Measurements from ENCODE around the gene RIC3. TPM values are rescaled to one million over a fixed set of nuclear protein-coding genes. Genes with fewer than 3 reads are reported as not detected.

Gene RIC3
- total RNA-seq, 4 donors from 2014 or later: 2.2 to 7.1 (median 4.1) TPM

DNA sequence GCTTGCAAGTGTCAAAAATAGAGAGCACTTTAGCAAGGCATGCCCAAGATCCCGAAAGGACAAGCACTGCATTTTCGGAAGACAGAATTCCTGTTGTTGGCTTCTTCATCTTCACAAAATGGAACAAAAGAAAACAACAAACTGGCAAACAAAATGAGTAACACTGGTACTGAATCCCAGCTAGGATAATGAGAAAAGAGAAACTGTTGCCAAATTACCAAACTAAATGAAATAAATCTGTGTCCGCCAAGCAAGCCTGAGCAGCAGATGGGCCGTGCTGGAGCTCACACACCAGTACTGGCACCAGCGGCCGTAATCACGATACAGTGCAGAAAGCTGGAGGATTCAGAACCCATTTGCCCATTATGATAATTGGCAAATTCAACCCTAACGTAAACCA, 57.2 kb downstream of the RIC3 start:
- Histone ChIP-seq H3K36me3 (no peaks in the 10 kb centered on the region), H3K4me1 (peaks cover 35 to 40% of the 10 kb centered on the region in 2 donors), H3K4me3 (no peak overlapping the region), H3K27me3 (no peaks in the 10 kb centered on the region), H3K9me3 (no peaks in the 10 kb centered on the region), H3K27ac (no peak overlapping the region)
- no peak for DNase-seq
- in situ Hi-C loops (cut with MboI; ENCODE audit: low sequenced_read_pairs in 4 of 4) (no loop called here), intact Hi-C loops (cut with DNase I; ENCODE audit: low total_unique reads) (no loop called here)
- no peak for ATAC-seq
- TF ChIP-seq POLR2A (IDR thresholded peaks at IDR 0.05): no peak
- TF ChIP-seq, protein P1, sequence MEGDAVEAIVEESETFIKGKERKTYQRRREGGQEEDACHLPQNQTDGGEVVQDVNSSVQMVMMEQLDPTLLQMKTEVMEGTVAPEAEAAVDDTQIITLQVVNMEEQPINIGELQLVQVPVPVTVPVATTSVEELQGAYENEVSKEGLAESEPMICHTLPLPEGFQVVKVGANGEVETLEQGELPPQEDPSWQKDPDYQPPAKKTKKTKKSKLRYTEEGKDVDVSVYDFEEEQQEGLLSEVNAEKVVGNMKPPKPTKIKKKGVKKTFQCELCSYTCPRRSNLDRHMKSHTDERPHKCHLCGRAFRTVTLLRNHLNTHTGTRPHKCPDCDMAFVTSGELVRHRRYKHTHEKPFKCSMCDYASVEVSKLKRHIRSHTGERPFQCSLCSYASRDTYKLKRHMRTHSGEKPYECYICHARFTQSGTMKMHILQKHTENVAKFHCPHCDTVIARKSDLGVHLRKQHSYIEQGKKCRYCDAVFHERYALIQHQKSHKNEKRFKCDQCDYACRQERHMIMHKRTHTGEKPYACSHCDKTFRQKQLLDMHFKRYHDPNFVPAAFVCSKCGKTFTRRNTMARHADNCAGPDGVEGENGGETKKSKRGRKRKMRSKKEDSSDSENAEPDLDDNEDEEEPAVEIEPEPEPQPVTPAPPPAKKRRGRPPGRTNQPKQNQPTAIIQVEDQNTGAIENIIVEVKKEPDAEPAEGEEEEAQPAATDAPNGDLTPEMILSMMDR (IDR thresholded peaks at IDR 0.05 in 4 of 5, conservative IDR thresholded peaks at IDR 0.05 in 1 of 5): no peak

DNA sequence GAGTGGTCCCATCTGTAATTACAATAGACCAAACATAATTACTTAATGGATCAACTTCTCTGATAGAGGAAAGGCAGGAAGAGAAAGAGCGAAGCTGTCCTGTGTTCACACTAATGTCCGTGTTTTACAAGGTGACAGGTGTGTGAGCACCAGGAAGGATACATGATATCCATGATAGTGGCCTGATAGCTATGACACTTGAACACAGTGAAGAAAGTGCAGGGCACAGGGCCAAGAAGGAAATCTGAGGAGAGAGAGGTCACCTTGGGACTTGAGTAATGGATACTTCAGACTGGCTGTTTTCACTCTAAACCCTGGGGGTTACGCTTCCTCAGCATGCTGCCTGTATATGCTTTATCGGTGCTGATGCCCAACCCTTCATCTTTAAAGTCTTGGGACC, 58.4 kb downstream of the RIC3 start:
- H3K36me3 ChIP-seq: no peaks in the 10 kb centered on the region
- intact Hi-C loops (cut with DNase I; ENCODE audit: low total_unique reads): no loop called here
- peak; percentile 40 to 77 for DNase-seq
- no peak for TF ChIP-seq POLR2A (IDR thresholded peaks at IDR 0.05)
- TF ChIP-seq, protein P1 (IDR thresholded peaks at IDR 0.05 in 4 of 5, conservative IDR thresholded peaks at IDR 0.05 in 1 of 5): no peak
- H3K27me3 ChIP-seq: no peaks in the 10 kb centered on the region
- peak; percentile 64 to 82 for ATAC-seq
- in situ Hi-C loops (cut with MboI; ENCODE audit: low sequenced_read_pairs in 4 of 4): no loop called here
- peaks cover 35 to 44% of the 10 kb centered on the region in 2 donors for H3K4me1 ChIP-seq
- H3K4me3 ChIP-seq: no peak overlapping the region
- H3K27ac ChIP-seq: peak overlapping the region in 3 of 4 donors; percentile 2 to 70 (median 21)
- no peaks in the 10 kb centered on the region for H3K9me3 ChIP-seq

DNA sequence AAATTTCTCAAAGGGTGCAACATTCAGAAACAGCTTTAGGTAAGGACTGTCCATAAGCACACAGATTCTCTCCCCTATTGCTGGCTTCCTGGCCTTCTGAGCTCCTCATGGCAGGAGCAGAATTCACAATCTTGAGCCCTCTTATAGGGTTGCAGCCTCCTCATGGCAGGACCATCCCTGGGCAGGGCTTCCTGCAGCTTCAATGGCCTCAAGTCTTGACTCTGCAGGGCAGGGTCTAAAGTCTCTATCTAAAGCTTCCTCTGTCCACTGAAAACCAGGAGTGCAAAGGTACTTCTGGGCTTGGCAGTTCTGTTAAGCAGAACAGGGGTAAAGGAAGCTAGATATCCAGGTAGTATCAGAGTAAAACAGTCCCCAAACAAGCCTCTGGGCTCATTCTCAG, 59.1 kb downstream of the RIC3 start:
- Histone ChIP-seq H3K27ac (peak overlapping the region in 1 of 4 donors; percentile 70), H3K36me3 (no peaks in the 10 kb centered on the region), H3K27me3 (no peaks in the 10 kb centered on the region), H3K9me3 (no peaks in the 10 kb centered on the region), H3K4me3 (no peak overlapping the region), H3K4me1 (peaks cover 35 to 44% of the 10 kb centered on the region in 2 donors)
- TF ChIP-seq POLR2A (IDR thresholded peaks at IDR 0.05): no peak
- TF ChIP-seq, protein P1 (IDR thresholded peaks at IDR 0.05 in 4 of 5, conservative IDR thresholded peaks at IDR 0.05 in 1 of 5): no peak
- intact Hi-C loops (cut with DNase I; ENCODE audit: low total_unique reads): no loop called here
- DNase-seq (no peak), ATAC-seq (no peak)
- in situ Hi-C loops (cut with MboI; ENCODE audit: low sequenced_read_pairs in 4 of 4): loop anchor here in 2 of 4 donors (10.0 kb wide), 2 partner anchors 75 to 215 kb away; no protein-coding TSS in a partner anchor

DNA sequence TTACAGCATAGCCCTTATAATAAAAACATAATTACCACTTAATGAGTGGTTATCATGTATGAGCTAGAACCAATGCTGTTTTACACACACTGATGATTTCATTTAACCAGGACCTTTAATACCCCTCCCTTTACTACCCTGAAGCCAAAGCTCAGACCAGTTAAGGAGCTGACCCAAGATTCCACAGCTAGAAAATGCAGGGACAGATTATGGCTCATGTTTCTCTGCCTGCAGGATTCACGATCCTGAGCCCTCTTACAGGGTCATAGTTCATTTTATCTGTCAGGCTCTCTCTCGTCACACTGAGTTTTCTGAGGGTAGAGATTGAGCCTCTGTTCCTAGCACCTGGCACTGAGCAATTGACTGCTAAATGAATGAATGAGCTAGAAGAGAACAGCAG, 60.4 kb downstream of the RIC3 start:
- no peaks in the 10 kb centered on the region for H3K36me3 ChIP-seq

More for the DNA sequence above, 60.4 kb downstream of the RIC3 start:
- TF ChIP-seq, protein P1 (IDR thresholded peaks at IDR 0.05 in 4 of 5, conservative IDR thresholded peaks at IDR 0.05 in 1 of 5): no peak
- no peak for TF ChIP-seq POLR2A (IDR thresholded peaks at IDR 0.05)
- intact Hi-C loops (cut with DNase I; ENCODE audit: low total_unique reads) (no loop called here), in situ Hi-C loops (cut with MboI; ENCODE audit: low sequenced_read_pairs in 4 of 4) (loop anchor here in 2 of 4 donors (10.0 kb wide), 2 partner anchors 74 to 214 kb away; no protein-coding TSS in a partner anchor)
- no peaks in the 10 kb centered on the region for H3K9me3 ChIP-seq
- peaks cover 35 to 44% of the 10 kb centered on the region in 2 donors for H3K4me1 ChIP-seq
- no peaks in the 10 kb centered on the region for H3K27me3 ChIP-seq
- peak overlapping the region; percentile 5 to 70 (median 63) for H3K27ac ChIP-seq
- DNase-seq: no peak
- H3K4me3 ChIP-seq: no peak overlapping the region
- ATAC-seq: no peak

Measured in gastrocnemius medialis (tissue), 4 donors.